Lung microvascular endothelial cell (primary cell): ENCODE data around the gene CLDND2. TPM values are rescaled to one million over a fixed set of nuclear protein-coding genes. Genes with fewer than 3 reads are reported as not detected.

ENCODE experiments used
- DNase-seq, 2 donors: peaks; one replicate each; pipeline versions ENCODE4 v3.0.0 to v3.0.0-alpha.2; 2010; ENCODE audit warnings: low read depth in 2 of 2
- total RNA-seq: library from RNA; depleted of rRNA; stranded (reverse); fragments of >200 nt; gene quantifications from 2 replicates; pipeline ENCODE4 v1.2.1, GENCODE V29; 2014

Gene CLDND2
- total RNA-seq, 1 donor from 2014 or later = not detected

- no peak for DNase-seq
Measured at GRCh38 chr19:51382004-51382403, 13.2 kb upstream of the CLDND2 start.

- no peak for DNase-seq
Measured at GRCh38 chr19:51380379-51380778, 11.6 kb upstream of the CLDND2 start.

GRCh38 chr19:51377422-51377821 is 8.6 kb upstream of the CLDND2 start:
- DNase-seq = no peak

GRCh38 chr19:51375504-51376221 is 6.9 kb upstream of the CLDND2 start:
- DNase-seq = no peak

GRCh38 chr19:51372649-51373504 is 4.1 kb upstream of the CLDND2 start, which contains the start of gene NKG7:
Gene NKG7 (minus strand): TSS chr19:51372654. CDS start chr19:51372535, 119 bp downstream.
- DNase-seq = no peak

GRCh38 chr19:51372021-51372648 is 3.3 kb upstream of the CLDND2 start:
- no peak for DNase-seq

- no peak for DNase-seq
Measured at GRCh38 chr19:51371186-51371690, 2.4 kb upstream of the CLDND2 start.

- DNase-seq = no peak
Measured at GRCh38 chr19:51370230-51370629, 1.4 kb upstream of the CLDND2 start.

- DNase-seq = peak; percentile 97 to 98
Measured at GRCh38 chr19:51367565-51368365, 1.0 kb downstream of the CLDND2 start.

GRCh38 chr19:51367255-51367564 is 1.6 kb downstream of the CLDND2 start:
- no peak for DNase-seq

GRCh38 chr19:51366389-51367254 is 2.2 kb downstream of the CLDND2 start:
- peak; percentile 98 for DNase-seq

GRCh38 chr19:51365965-51366388 is 2.8 kb downstream of the CLDND2 start, which contains the start of gene ETFB:
Gene ETFB (minus strand): TSS chr19:51366388. CDS start chr19:51366326, 62 bp downstream.
- DNase-seq = no peak

GRCh38 chr19:51365211-51365964 is 3.4 kb downstream of the CLDND2 start:
- peak; percentile 35 to 37 for DNase-seq

GRCh38 chr19:51364200-51365106 is 4.3 kb downstream of the CLDND2 start:
- DNase-seq = peak; percentile 34 to 36

GRCh38 chr19:51361239-51361638 is 7.6 kb downstream of the CLDND2 start:
- no peak for DNase-seq

GRCh38 chr19:51359294-51359693 is 9.5 kb downstream of the CLDND2 start:
- DNase-seq = peak in 1 of 2 donors; percentile 22

GRCh38 chr19:51357952-51358351 is 10.9 kb downstream of the CLDND2 start:
- DNase-seq = no peak

- DNase-seq = no peak
Measured at GRCh38 chr19:51356159-51356801, 12.5 kb downstream of the CLDND2 start.
